HG03103 (cell line): Measurements from ENCODE around the gene ARHGEF1.
"Not testable (repeated sequence)": the region's sequence is repeated elsewhere in the genome, so short reads cannot be mapped to it uniquely, and the experiment has no call there.

Source experiments
- ATAC-seq: cut with Tn5 transposase; IDR thresholded peaks from one replicate; pipeline ENCODE4 v1.9.1; 2021; ENCODE audit warnings: low read depth; ENCODE audit not compliant: unreplicated experiment

Gene ARHGEF1

GRCh38 chr19:41927497-41928192 lies 44.7 kb downstream of the ARHGEF1 start:
- ATAC-seq = no peak

GRCh38 chr19:41928221-41928683 lies 45.3 kb downstream of the ARHGEF1 start, which contains the start of gene ERFL:
Gene ERFL (minus strand): TSS chr19:41928449. CDS start chr19:41912919, 15,530 bp downstream.
- no peak for ATAC-seq

GRCh38 chr19:41928754-41929535 lies 46.0 kb downstream of the ARHGEF1 start:
- no peak for ATAC-seq

GRCh38 chr19:41929536-41930071 lies 46.6 kb downstream of the ARHGEF1 start:
- no peak for ATAC-seq

GRCh38 chr19:41930322-41930722 lies 47.3 kb downstream of the ARHGEF1 start:
- ATAC-seq = no peak

- no peak for ATAC-seq
Measured at GRCh38 chr19:41930926-41931592, 48.1 kb downstream of the ARHGEF1 start.

- no peak for ATAC-seq
Measured at GRCh38 chr19:41932259-41932719, 49.3 kb downstream of the ARHGEF1 start.

- ATAC-seq = no peak
Measured at GRCh38 chr19:41932720-41933332, 49.8 kb downstream of the ARHGEF1 start.

- no peak for ATAC-seq
Measured at GRCh38 chr19:41933693-41934426, 50.9 kb downstream of the ARHGEF1 start.

GRCh38 chr19:41934849-41935374 lies 51.9 kb downstream of the ARHGEF1 start:
- ATAC-seq = no peak

GRCh38 chr19:41935760-41936415 lies 52.9 kb downstream of the ARHGEF1 start:
- no peak for ATAC-seq

- ATAC-seq = no peak
Measured at GRCh38 chr19:41936416-41936850, 53.4 kb downstream of the ARHGEF1 start.

GRCh38 chr19:41936961-41937360 lies 54.0 kb downstream of the ARHGEF1 start:
- no peak for ATAC-seq

- ATAC-seq = no peak
Measured at GRCh38 chr19:41937525-41938468, 54.8 kb downstream of the ARHGEF1 start.

GRCh38 chr19:41939209-41939608 lies 56.2 kb downstream of the ARHGEF1 start:
- ATAC-seq = not testable (repeated sequence)

- ATAC-seq = no peak
Measured at GRCh38 chr19:41939861-41940730, 57.1 kb downstream of the ARHGEF1 start.
